ENCODE data around the gene TOX2. TPM values are rescaled to one million over a fixed set of nuclear protein-coding genes. Genes with fewer than 3 reads are reported as not detected.

TOX2 gene
- polyA plus RNA-seq, 3 donors = 0.39 to 0.56 (median 0.47) TPM

DNA sequence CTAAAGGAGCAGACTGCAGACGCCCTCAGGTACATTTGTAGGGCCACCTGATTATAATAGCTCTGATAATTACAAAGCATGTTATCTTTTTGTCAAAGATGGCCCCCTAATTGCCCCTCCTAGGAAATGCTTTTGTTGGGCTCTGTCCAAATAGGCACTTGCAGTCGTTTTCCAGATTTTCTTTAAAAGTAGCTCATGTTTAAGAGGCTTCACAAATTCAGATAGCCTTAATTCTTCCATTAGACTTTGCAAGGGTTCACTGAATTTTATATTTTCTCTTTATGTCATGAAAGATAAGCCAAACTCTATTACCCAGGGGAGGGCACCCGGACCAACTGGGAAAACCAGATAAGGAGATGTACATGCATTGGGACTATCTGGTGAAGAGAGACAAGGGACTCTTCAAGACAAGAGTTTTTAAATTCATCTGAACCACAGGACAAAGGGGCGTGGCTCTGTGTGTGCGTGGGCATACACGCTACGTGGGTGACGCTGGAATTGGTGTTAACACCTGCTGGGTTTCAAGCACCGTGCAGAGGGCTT is 95.6 kb downstream of the TOX2 start:
- Mint-ChIP-seq H3K27me3 (ENCODE audit: low read depth in 3 of 3) (peaks cover 10 to 37% (median 26%) of the 10 kb centered on the region in 3 donors), H3K36me3 (no peaks in the 10 kb centered on the region), H3K27ac (no peak overlapping the region), H3K4me1 (peaks cover 5% of the 10 kb centered on the region), H3K9me3 (no peaks in the 10 kb centered on the region), H3K4me3 (no peak overlapping the region)
- H4K20me1 ChIP-seq (ENCODE audit: insufficient read depth, low read length) = no peaks in the 10 kb centered on the region
- intact Hi-C loops (cut with micrococcal nuclease) = no loop called here
- TF ChIP-seq, protein P1, sequence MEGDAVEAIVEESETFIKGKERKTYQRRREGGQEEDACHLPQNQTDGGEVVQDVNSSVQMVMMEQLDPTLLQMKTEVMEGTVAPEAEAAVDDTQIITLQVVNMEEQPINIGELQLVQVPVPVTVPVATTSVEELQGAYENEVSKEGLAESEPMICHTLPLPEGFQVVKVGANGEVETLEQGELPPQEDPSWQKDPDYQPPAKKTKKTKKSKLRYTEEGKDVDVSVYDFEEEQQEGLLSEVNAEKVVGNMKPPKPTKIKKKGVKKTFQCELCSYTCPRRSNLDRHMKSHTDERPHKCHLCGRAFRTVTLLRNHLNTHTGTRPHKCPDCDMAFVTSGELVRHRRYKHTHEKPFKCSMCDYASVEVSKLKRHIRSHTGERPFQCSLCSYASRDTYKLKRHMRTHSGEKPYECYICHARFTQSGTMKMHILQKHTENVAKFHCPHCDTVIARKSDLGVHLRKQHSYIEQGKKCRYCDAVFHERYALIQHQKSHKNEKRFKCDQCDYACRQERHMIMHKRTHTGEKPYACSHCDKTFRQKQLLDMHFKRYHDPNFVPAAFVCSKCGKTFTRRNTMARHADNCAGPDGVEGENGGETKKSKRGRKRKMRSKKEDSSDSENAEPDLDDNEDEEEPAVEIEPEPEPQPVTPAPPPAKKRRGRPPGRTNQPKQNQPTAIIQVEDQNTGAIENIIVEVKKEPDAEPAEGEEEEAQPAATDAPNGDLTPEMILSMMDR (IDR thresholded peaks at IDR 0.05) = no peak
- no peaks in the 10 kb centered on the region for H3K36me3 ChIP-seq (replicated peaks in 1 of 2; ENCODE audit: control insufficient read depth in 1 of 2, insufficient read depth in 2 of 2, low read length in 2 of 2)
- no peak overlapping the region for H3K9ac ChIP-seq (ENCODE audit: insufficient read depth, low read length, poor library complexity, severe bottlenecking)
- no peak overlapping the region for H3K4me2 ChIP-seq (replicated peaks; ENCODE audit: extremely low read depth, low read length, poor library complexity, severe bottlenecking)
- H3K79me2 ChIP-seq (ENCODE audit: insufficient read depth, low read length) = no peaks in the 10 kb centered on the region
- H2AFZ ChIP-seq (ENCODE audit: insufficient read depth, low read depth, low read length, poor library complexity, severe bottlenecking) = no peak overlapping the region
- no peak for DNase-seq
- H3K4me1 ChIP-seq (ENCODE audit: control insufficient read depth in 1 of 2, insufficient read depth in 2 of 2, low read length in 2 of 2) = no peaks in the 10 kb centered on the region
- WGBS (ENCODE audit: insufficient coverage) = 40% methylated on average over 1 of the region's 9 CpGs
- peaks cover 6 to 9% of the 10 kb centered on the region in 2 donors for H3K27me3 ChIP-seq (ENCODE audit: control insufficient read depth in 2 of 2, insufficient read depth in 2 of 2, low read length in 2 of 2)
- no peak overlapping the region for H3K27ac ChIP-seq (ENCODE audit: low read depth in 1 of 2, low read length in 2 of 2)
- no peak overlapping the region for H3K4me3 ChIP-seq (replicated peaks in 1 of 3; ENCODE audit: low read depth in 2 of 3, low read length in 3 of 3)
- no peaks in the 10 kb centered on the region for H3K9me3 ChIP-seq (replicated peaks in 1 of 2; ENCODE audit: control insufficient read depth in 1 of 2, insufficient read depth in 1 of 2, low read length in 2 of 2)

DNA sequence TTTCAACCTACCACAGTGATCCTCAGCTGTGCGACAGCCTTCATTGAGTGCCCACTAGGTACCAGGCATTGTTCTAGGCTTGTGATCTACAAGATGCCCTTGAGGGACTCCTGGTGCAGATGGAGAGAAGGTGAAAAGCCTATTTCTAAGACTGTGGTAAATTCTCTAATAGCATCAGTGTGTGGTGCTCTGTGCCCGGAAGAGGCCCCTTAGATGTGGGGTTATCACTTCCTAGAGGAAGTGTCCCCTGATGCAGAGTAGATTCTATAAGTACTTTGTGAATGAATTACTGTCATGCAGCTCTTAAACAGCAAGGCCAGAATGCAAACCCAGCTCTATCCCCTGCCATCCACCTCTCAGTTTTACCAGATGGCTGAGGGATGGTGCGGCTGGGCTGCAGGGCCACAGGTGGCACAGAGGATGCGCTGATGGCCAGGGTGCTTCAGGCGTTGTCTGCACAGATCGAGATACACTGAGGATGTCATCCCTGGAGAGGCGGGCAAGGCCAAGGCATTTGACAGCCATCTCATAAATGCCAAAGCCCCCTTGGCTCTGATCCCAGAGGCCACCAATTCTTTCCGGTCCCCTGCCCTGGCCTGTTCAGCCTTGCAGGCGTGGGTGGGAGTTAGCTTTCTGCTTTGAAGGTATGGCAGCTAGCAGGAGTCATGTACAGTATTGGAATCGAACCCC is 96.7 kb downstream of the TOX2 start:
- Histone ChIP-seq H3K9ac (ENCODE audit: insufficient read depth, low read length, poor library complexity, severe bottlenecking) (no peak overlapping the region), H3K4me1 (ENCODE audit: control insufficient read depth in 1 of 2, insufficient read depth in 2 of 2, low read length in 2 of 2) (no peaks in the 10 kb centered on the region), H3K27ac (ENCODE audit: low read depth in 1 of 2, low read length in 2 of 2) (no peak overlapping the region), H2AFZ (ENCODE audit: insufficient read depth, low read depth, low read length, poor library complexity, severe bottlenecking) (no peak overlapping the region), H3K4me3 (replicated peaks in 1 of 3; ENCODE audit: low read depth in 2 of 3, low read length in 3 of 3) (no peak overlapping the region), H3K27me3 (ENCODE audit: control insufficient read depth in 2 of 2, insufficient read depth in 2 of 2, low read length in 2 of 2) (peaks cover 4 to 20% of the 10 kb centered on the region in 2 donors), H3K9me3 (replicated peaks in 1 of 2; ENCODE audit: control insufficient read depth in 1 of 2, insufficient read depth in 1 of 2, low read length in 2 of 2) (no peaks in the 10 kb centered on the region), H4K20me1 (ENCODE audit: insufficient read depth, low read length) (no peaks in the 10 kb centered on the region), H3K79me2 (ENCODE audit: insufficient read depth, low read length) (no peaks in the 10 kb centered on the region), H3K4me2 (replicated peaks; ENCODE audit: extremely low read depth, low read length, poor library complexity, severe bottlenecking) (no peak overlapping the region), H3K36me3 (replicated peaks in 1 of 2; ENCODE audit: control insufficient read depth in 1 of 2, insufficient read depth in 2 of 2, low read length in 2 of 2) (no peaks in the 10 kb centered on the region)
- intact Hi-C loops (cut with micrococcal nuclease) = no loop called here
- Mint-ChIP-seq H3K4me1 (peaks cover 5% of the 10 kb centered on the region), H3K4me3 (no peak overlapping the region), H3K36me3 (no peaks in the 10 kb centered on the region), H3K9me3 (no peaks in the 10 kb centered on the region), H3K27ac (no peak overlapping the region), H3K27me3 (ENCODE audit: low read depth in 3 of 3) (peaks cover 16 to 44% (median 26%) of the 10 kb centered on the region in 3 donors)
- no peak for DNase-seq
- TF ChIP-seq, protein P1 (IDR thresholded peaks at IDR 0.05) = no peak
- WGBS (ENCODE audit: insufficient coverage) = 95% methylated on average over 3 of the region's 10 CpGs
